Upper lobe of right lung (tissue), 1 donor: ENCODE measurements around the gene TRMT112. TPM values are rescaled to one million over a fixed set of nuclear protein-coding genes. Genes with fewer than 3 reads are reported as not detected.

Experiments used
- ATAC-seq: fragments of 200-7000 bp; cut with Tn5 transposase; one replicate; pipeline ENCODE4 v1.9.1; 2020; ENCODE audit warnings: mild to moderate bottlenecking, moderate library complexity
- DNase-seq: peaks from one replicate; pipeline ENCODE4 v3.0.0-alpha.2; 2020
- H3K27ac ChIP-seq: fragments of 200-600 bp; one replicate; pipeline ENCODE4 v1.8.0; 2022
- H3K27me3 ChIP-seq: fragments of 200-600 bp; one replicate; pipeline ENCODE4 v1.8.0; 2022; ENCODE audit warnings: mild to moderate bottlenecking
- H3K36me3 ChIP-seq: fragments of 200-600 bp; one replicate; pipeline ENCODE4 v1.8.0; 2022
- H3K4me1 ChIP-seq: fragments of 200-600 bp; one replicate; pipeline ENCODE4 v1.8.0; 2022
- H3K4me3 ChIP-seq: fragments of 200-600 bp; one replicate; pipeline ENCODE4 v1.8.0; 2022; ENCODE audit warnings: mild to moderate bottlenecking
- H3K9me3 ChIP-seq: fragments of 200-600 bp; one replicate; pipeline ENCODE4 v1.8.0; 2022
- CTCF ChIP-seq: fragments of 200-600 bp; IDR thresholded peaks from one replicate; pipeline ENCODE4 v1.8.0; 2022; ENCODE audit warnings: antibody characterized with exemption
- intact Hi-C: fragments of 100-400 bp; cut with DNase I; formaldehyde crosslinking; loops from one replicate; pipeline ENCODE4 v1.11.0; 2022
- total RNA-seq: library from RNA; stranded (reverse); fragmentation: NEBNext Ultra II Directional; extraction: Animal tissue kit (Norgen Biotek cat#: 25700); gene quantifications from one replicate; pipeline ENCODE4 v1.2.1, GENCODE V29; 2021
- donor health status: DM: no; HTN: yes; CAD: no; lungs with severe emphysema.

The TRMT112 gene
- total RNA-seq, 1 donor from 2014 or later: 168 TPM

GRCh38 chr11:64284048-64284961, 33.1 kb downstream of the TRMT112 start, which contains the start of gene BAD:
Gene BAD (minus strand): TSS chr11:64284665. CDS start chr11:64284368, 297 bp downstream.
- ATAC-seq (peak; percentile 94), DNase-seq (peak; percentile 97)
- no peak for TF ChIP-seq CTCF
- intact Hi-C loops: no loop called here
- Histone ChIP-seq H3K4me1 (peaks cover 27% of the 10 kb centered on the region), H3K9me3 (no peaks in the 10 kb centered on the region), H3K27me3 (no peaks in the 10 kb centered on the region), H3K36me3 (peaks cover 10% of the 10 kb centered on the region), H3K27ac (peak within 1 kb of the TSS; percentile 95), H3K4me3 (peak within 1 kb of the TSS; percentile 96)

GRCh38 chr11:64283092-64283491, 34.3 kb downstream of the TRMT112 start:
- ATAC-seq (no peak), DNase-seq (no peak)
- intact Hi-C loops: no loop called here
- Histone ChIP-seq H3K4me3 (peak overlapping the region; percentile 96), H3K27me3 (no peaks in the 10 kb centered on the region), H3K27ac (no peak overlapping the region), H3K4me1 (peaks cover 27% of the 10 kb centered on the region), H3K36me3 (peaks cover 19% of the 10 kb centered on the region), H3K9me3 (no peaks in the 10 kb centered on the region)
- no peak for TF ChIP-seq CTCF

- no peaks in the 10 kb centered on the region for H3K9me3 ChIP-seq
- intact Hi-C loops: no loop called here
- no peak overlapping the region for H3K27ac ChIP-seq
- ATAC-seq (no peak), DNase-seq (no peak)
- H3K4me3 ChIP-seq: no peak overlapping the region
- H3K36me3 ChIP-seq: peaks cover 29% of the 10 kb centered on the region
- H3K4me1 ChIP-seq: peaks cover 27% of the 10 kb centered on the region
- no peaks in the 10 kb centered on the region for H3K27me3 ChIP-seq
- no peak for TF ChIP-seq CTCF
These were observed 35.2 kb downstream of the TRMT112 start for GRCh38 chr11:64281957-64282770.

DNA sequence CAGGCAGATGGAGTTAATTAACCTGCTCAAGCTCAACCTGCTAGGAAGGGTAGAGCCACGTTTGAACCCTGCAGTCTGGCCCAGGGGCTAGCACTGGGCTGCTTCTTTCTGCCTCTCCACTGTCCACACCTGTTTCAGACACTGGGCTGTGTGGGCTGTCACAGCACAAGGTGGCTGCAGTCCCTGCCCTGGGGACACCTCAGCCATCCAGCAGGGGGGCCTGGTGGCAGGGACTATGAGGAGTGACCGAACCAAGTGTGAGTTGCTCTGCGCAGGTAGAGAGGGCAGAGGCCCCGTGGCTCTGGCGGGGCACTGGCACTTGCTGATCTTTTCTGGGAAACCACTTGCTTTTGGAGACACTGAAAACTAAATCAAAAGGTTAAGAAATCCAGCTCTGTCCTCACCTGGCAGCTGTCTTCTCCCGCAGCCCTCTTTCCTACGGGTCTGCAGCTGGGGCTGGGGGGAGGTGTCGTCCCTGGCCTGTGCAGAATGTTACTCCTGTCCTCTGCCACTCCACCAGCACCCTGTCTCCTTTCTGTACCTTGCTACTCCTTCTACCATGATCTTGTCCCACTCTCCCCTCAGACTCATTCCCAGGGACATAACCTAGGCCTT, 38.7 kb downstream of the TRMT112 start:
- H3K36me3 ChIP-seq: peaks cover 38% of the 10 kb centered on the region
- DNase-seq: no peak
- intact Hi-C loops: no loop called here
- no peak overlapping the region for H3K4me3 ChIP-seq
- no peaks in the 10 kb centered on the region for H3K9me3 ChIP-seq
- TF ChIP-seq CTCF: no peak
- H3K27me3 ChIP-seq: no peaks in the 10 kb centered on the region
- H3K27ac ChIP-seq: no peak overlapping the region
- ATAC-seq: no peak
- H3K4me1 ChIP-seq: peaks cover 16% of the 10 kb centered on the region

DNA sequence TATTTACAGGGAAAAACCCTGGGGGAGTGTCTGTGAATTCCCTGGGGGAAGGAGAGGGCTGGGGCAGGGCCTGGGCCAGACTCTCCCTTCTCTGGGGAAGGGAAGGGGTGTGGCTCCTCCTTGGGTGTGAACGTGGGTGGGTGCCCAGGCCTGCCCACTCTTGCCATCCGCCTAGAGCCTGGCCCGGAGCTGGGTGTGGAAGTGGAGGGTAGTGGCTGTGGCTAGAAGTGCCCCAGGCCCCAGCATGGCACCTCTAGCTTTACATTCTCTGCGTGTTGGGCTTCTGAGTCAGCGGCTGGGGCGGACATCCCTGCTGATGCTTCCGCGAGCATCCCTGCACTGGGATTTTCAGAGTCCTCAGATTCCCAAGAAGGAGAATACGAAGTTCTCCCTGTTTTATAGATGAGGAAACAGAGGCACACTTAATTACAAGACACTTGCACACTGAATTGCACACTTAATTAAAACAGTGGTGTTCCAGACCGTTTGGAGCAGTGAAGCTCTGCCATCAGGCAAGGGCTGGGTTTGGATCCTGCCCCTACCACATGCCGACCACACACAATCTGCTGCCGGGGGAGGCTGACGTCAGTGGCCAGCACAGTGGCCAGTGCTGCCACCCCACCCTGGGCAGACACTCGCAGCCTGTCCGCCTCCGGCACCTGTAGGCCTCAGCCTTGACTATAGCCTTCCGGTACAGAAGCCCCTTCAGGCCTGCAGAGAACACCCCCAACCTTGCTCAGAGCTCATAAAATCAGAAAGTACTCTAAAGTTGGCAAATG, 40.5 kb downstream of the TRMT112 start:
- Histone ChIP-seq H3K27ac (no peak overlapping the region), H3K27me3 (no peaks in the 10 kb centered on the region), H3K4me3 (no peak overlapping the region), H3K4me1 (peaks cover 11% of the 10 kb centered on the region), H3K36me3 (peaks cover 30% of the 10 kb centered on the region), H3K9me3 (no peaks in the 10 kb centered on the region)
- DNase-seq (no peak), ATAC-seq (peak; percentile 63)
- intact Hi-C loops: no loop called here
- no peak for TF ChIP-seq CTCF
